Ovary (tissue), 9 donors: ENCODE measurements around the gene VAV2. TPM values are rescaled to one million over a fixed set of nuclear protein-coding genes. Genes with fewer than 3 reads are reported as not detected.
"Not testable (repeated sequence)": the region's sequence is repeated elsewhere in the genome, so short reads cannot be mapped to it uniquely, and the experiment has no call there.

Experiments used
- DNase-seq, 5 donors: peaks; one replicate each; pipeline ENCODE4 v3.0.0-alpha.2; 2019 to 2020
- H3K27ac ChIP-seq, 2 donors: fragments of 200-600 bp; one replicate each; pipeline versions ENCODE4 v1.5.1 to v1.8.0; 2019 to 2022
- H3K27me3 ChIP-seq: fragments of 200-600 bp; one replicate; pipeline ENCODE4 v1.8.0; 2022
- H3K36me3 ChIP-seq: fragments of 200-600 bp; sonication (generic); one replicate; pipeline ENCODE4 v1.5.1; 2019
- H3K4me1 ChIP-seq: one replicate; pipeline ENCODE4 v1.8.1; 2013; ENCODE audit warnings: mild to moderate bottlenecking, moderate library complexity; ENCODE audit not compliant: insufficient read depth
- H3K4me3 ChIP-seq: fragments of 200-600 bp; sonication (generic); one replicate; pipeline ENCODE4 v1.5.1; 2017
- H3K9me3 ChIP-seq, 2 donors: fragments of 200-600 bp in 1 of 2; sonication (generic) in 1 of 2; one replicate each; pipeline versions ENCODE4 v1.5.1 to v1.8.1; 2013 to 2019; ENCODE audit warnings: mild to moderate bottlenecking in 1 of 2, moderate library complexity in 1 of 2
- EP300 ChIP-seq: sonication (generic); formaldehyde crosslinking; IDR thresholded peaks from one replicate; pipeline ENCODE4 v1.6.1; 2017; ENCODE audit warnings: antibody characterized with exemption
- POLR2A ChIP-seq: fragments of 450-650 bp; IDR thresholded peaks from one replicate; pipeline ENCODE4 v1.6.1; 2017; ENCODE audit warnings: antibody characterized with exemption, mild to moderate bottlenecking, moderate library complexity
- WGBS, 3 donors: extraction: QIAGEN DNeasy Blood & Tissue Kit in 1 of 3; methylation state at CpG; one replicate each; pipeline versions ENCODE4 v1.1.5 to v1.1.7; 2013 to 2017; 5-methylcytosine and 5-hydroxymethylcytosine counted together
- intact Hi-C, 4 donors: fragments of 100-400 bp; cut with DNase I; formaldehyde crosslinking; loops; one replicate each; pipeline versions ENCODE4 v1.11.0 to v1.15.1; 2022 to 2023
- polyA plus RNA-seq, 2 donors: library from polyadenylated mRNA; stranded (reverse); fragments of 200-250 nt in 1 of 2; fragments of 350-450 nt in 1 of 2; fragmentation: Illumina TruSeq in 1 of 2; extraction: RNeasy Lipid Tissue Mini Kit (QIAGEN cat#74804) in 1 of 2; gene quantifications; one replicate each; pipeline ENCODE4 v1.2.3, GENCODE V29; 2013 to 2014
- total RNA-seq, 7 donors: library from RNA; depleted of rRNA in 2 of 7; stranded (reverse); fragments of >200 nt in 2 of 7; fragmentation: NEBNext Ultra II Directional in 3 of 7; extraction: Animal tissue kit (Norgen Biotek cat#: 25700) in 3 of 7; gene quantifications; one replicate each; pipeline versions ENCODE4 v1.1.0 to v1.2.4, GENCODE V29; 2016 to 2023
- TF ChIP-seq, protein P1 (sequence below), 3 donors: fragments of 450-650 bp in 2 of 3; fragments of 200-600 bp in 1 of 3; IDR thresholded peaks; one replicate each; pipeline versions ENCODE4 v1.5.1 to v1.8.0; 2016 to 2022; ENCODE audit warnings: antibody characterized with exemption in 3 of 3, mild to moderate bottlenecking in 1 of 3
- donor health status: DM: no; HTN: no; CAD: no; lungs with moderate emphysema.
- donor health status: DM: no; HTN: no; CAD: no.
- donor health status: Bipolar disorder and iron deficiency.
- donor health status: DM: yes; HTN: yes; CAD: no.
- donor health status: DM: no; HTN: no; CAD: no.
- donor health status: DM: yes; HTN: yes; CAD: no.

Gene VAV2
- total and polyA plus RNA-seq, 9 donors, result 3.7 to 14.1 (median 7.8) TPM

DNA sequence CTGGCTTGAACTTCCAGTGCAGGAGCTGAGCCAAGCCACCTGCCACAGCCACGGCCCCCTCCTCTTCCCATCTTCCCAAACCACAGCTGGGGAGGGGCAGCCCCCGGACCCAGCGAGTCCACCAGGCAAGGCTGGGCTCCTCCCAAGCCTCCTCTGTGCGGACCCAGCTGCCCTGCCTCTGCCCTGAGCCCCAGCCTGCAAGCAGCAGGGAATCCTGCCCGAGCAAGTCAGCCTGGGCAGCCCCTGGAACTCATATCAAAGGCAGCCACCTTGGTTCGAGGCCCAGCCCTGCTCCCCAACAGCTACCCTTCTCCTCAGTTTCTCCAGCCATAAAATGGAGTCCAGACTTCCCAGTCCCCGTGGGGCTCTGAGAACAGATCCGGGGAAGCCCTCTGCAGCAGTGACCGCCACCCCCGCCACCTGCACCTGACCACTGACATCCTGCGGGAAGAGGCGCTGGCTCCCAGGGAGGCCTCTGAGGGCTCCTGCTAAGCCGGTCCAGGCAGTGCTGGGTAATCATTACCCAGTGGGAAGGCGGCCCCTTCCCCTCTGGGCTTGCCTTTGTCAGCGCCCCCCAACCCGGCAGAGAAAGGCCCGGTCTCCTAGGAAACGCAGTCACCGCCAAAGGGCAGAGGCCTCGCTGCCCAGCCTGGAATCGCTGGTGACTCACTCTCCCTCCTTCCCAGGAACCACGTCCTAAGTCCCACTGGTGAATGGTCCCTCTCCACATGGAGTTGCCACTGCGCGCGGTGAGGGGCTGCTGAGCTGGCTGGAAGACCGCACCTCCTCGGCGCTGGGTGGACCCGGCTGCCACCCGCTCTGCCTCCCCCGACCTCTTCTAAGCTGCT lies 1.5 kb downstream of the VAV2 start:
- peak in 4 of 5 donors; percentile 37 to 54 (median 42) for DNase-seq
- TF ChIP-seq, protein P1, sequence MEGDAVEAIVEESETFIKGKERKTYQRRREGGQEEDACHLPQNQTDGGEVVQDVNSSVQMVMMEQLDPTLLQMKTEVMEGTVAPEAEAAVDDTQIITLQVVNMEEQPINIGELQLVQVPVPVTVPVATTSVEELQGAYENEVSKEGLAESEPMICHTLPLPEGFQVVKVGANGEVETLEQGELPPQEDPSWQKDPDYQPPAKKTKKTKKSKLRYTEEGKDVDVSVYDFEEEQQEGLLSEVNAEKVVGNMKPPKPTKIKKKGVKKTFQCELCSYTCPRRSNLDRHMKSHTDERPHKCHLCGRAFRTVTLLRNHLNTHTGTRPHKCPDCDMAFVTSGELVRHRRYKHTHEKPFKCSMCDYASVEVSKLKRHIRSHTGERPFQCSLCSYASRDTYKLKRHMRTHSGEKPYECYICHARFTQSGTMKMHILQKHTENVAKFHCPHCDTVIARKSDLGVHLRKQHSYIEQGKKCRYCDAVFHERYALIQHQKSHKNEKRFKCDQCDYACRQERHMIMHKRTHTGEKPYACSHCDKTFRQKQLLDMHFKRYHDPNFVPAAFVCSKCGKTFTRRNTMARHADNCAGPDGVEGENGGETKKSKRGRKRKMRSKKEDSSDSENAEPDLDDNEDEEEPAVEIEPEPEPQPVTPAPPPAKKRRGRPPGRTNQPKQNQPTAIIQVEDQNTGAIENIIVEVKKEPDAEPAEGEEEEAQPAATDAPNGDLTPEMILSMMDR (IDR thresholded peaks at IDR 0.05), result no peak
- no peak for TF ChIP-seq POLR2A
- TF ChIP-seq EP300, result no peak
- Histone ChIP-seq H3K4me3 (peak overlapping the region; percentile 66), H3K4me1 (peaks cover 6% of the 10 kb centered on the region), H3K9me3 (no peaks in the 10 kb centered on the region), H3K27me3 (no peaks in the 10 kb centered on the region), H3K36me3 (no peaks in the 10 kb centered on the region), H3K27ac (no peak overlapping the region)
- WGBS, 3 donors, result 38 to 40% (median 39%) methylated on average over 29 to 31 of the region's 31 CpGs
- intact Hi-C loops, result no loop called here

DNA sequence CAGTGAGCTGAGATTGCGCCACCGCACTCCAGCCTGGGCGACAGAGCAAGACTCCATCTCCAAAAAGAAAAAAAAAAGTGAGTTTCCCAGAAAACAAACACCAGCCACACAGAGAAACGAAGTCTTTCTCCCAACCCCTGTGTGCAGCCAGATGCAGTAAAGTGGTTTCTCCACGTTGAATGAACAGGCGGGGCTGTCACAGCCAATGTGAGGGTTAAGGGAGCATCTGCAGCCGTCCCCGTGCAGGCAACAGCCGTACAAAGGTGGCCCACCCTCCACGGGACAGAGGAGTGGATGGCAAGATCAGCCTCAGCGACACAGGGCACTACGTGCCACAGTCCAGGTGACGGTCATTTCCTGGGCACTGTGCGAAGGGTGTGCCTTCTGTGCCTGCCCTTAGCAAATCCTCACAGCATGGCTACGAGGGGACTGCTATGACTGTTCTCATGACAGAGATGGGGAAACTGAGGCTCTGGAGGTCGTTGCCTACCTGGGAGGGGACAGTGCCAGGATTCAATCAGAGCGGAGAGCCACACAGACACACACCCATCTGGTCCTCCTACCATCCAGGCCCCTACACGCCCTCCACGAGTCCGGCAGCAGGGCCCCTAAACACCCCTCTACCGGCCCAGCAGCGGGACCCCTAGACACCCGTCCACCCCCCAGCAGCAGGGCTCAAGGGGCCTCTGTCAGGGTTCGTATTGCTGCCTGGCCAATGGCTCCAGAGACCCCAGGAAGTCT lies 2.3 kb downstream of the VAV2 start:
- H3K4me3 ChIP-seq, result no peak overlapping the region
- H3K27ac ChIP-seq, result no peak overlapping the region
- TF ChIP-seq, protein P1 (IDR thresholded peaks at IDR 0.05), result no peak
- TF ChIP-seq EP300 (no peak), POLR2A (no peak)
- intact Hi-C loops, result no loop called here
- no peaks in the 10 kb centered on the region for H3K36me3 ChIP-seq
- WGBS, 3 donors, result 85 to 87% (median 87%) methylated on average over 24 of the region's 24 CpGs
- no peaks in the 10 kb centered on the region for H3K9me3 ChIP-seq
- DNase-seq, result peak in 1 of 5 donors; percentile 16
- peaks cover 6% of the 10 kb centered on the region for H3K4me1 ChIP-seq
- H3K27me3 ChIP-seq, result no peaks in the 10 kb centered on the region

DNA sequence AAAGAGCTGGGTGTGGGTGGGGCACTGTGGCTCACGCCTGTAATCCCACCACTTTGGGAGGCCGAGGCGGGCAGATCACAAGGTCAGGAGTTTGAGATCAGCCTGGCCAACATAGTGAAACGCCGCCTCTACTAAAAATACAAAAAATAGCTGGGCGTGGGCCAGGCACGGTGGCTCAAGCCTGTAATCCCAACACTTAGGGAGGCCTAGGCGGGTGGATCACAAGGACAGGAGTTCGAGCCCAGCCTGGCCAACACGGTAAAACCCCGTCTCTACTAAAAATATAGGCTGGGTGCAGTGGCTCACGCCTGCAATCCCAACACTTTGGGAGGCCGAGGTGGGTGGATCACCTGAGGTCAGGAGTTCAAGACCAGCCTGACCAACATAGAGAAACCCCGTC lies 3.4 kb downstream of the VAV2 start:
- peak in 1 of 5 donors; percentile 20 for DNase-seq
- H3K27me3 ChIP-seq, intact Hi-C loops, H3K4me1 ChIP-seq, H3K9me3 ChIP-seq, H3K27ac ChIP-seq, H3K36me3 ChIP-seq, H3K4me3 ChIP-seq: not testable (repeated sequence)
- WGBS, 3 donors, result 87 to 90% (median 90%) methylated on average over 14 of the region's 14 CpGs

DNA sequence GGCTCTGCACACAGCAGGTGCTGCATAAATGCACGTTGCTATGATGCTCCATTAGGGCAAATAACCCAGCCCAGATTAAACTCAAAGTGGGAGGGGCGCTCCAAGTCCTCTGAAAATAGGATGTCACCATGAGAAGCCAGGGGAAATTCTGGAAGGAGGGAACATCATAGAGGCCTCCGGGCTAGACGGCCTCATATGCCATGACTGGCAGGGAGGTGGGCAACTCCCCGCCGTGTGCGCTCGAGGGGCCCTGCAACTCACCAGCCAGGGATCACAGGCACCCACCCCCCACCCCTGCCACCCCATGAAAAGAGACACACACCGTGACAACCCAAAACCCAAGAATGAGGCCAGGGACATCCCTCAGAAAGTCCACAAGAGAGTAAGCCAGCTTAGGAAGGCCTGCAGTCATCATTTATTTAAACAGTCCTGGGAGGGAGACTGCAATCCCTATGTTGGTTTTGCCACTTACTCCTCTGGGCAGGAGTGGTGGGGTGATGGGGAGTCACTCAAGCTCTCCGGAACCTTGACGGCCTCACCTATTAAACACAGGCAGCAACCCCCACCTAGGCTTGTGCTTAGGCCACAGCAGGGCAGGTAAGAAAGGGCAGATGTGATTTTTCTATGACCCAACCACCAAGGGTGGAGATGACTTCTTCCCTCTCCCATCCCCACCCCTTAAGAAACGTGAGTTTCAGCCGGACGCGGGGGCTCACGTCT lies 4.0 kb downstream of the VAV2 start:
- intact Hi-C loops, result no loop called here
- TF ChIP-seq EP300 (no peak), POLR2A (no peak)
- TF ChIP-seq, protein P1 (IDR thresholded peaks at IDR 0.05), result no peak
- Histone ChIP-seq H3K9me3 (no peaks in the 10 kb centered on the region), H3K4me3 (no peak overlapping the region), H3K27ac (no peak overlapping the region), H3K4me1 (peaks cover 2% of the 10 kb centered on the region), H3K27me3 (no peaks in the 10 kb centered on the region), H3K36me3 (no peaks in the 10 kb centered on the region)
- WGBS, 3 donors, result 85 to 88% (median 87%) methylated on average over 16 of the region's 16 CpGs
- DNase-seq, result peak in 1 of 5 donors; percentile 6
